Gastrocnemius medialis (tissue), 4 donors: ENCODE results near the gene IQCE. TPM values are rescaled to one million over a fixed set of nuclear protein-coding genes. Genes with fewer than 3 reads are reported as not detected.

ENCODE experiments used
- ATAC-seq, 2 donors: fragments of 150-250 bp; one replicate each; pipeline ENCODE4 v1.9.1; 2016
- DNase-seq, 2 donors: peaks; one replicate each; pipeline ENCODE4 v3.0.0-alpha.2; 2019
- H3K27ac ChIP-seq, 4 donors: fragments of 200-600 bp; sonication (generic); 1 replicate in 1 of 4; 2 replicates in 3 of 4; pipeline ENCODE4 v1.5.1; 2016 to 2018; ENCODE audit warnings: mild to moderate bottlenecking in 2 of 4, moderate library complexity in 1 of 4
- H3K27me3 ChIP-seq, 3 donors: fragments of 200-600 bp; sonication (generic) in 2 of 3; 1 replicate in 1 of 3; 2 replicates in 2 of 3; pipeline versions ENCODE4 v1.5.1 to v1.6.0; 2016 to 2019; ENCODE audit warnings: mild to moderate bottlenecking in 1 of 3, moderate library complexity in 1 of 3
- H3K36me3 ChIP-seq, 2 donors: fragments of 200-600 bp; sonication (generic) in 1 of 2; one replicate each; pipeline ENCODE4 v1.5.1; 2017 to 2018
- H3K4me1 ChIP-seq, 2 donors: fragments of 200-600 bp; sonication (generic) in 1 of 2; one replicate each; pipeline ENCODE4 v1.5.1; 2016 to 2017; ENCODE audit warnings: mild to moderate bottlenecking in 2 of 2
- H3K4me3 ChIP-seq, 4 donors: fragments of 200-600 bp; sonication (generic) in 3 of 4; 1 replicate in 1 of 4; 2 replicates in 3 of 4; pipeline ENCODE4 v1.5.1; 2016 to 2019; ENCODE audit warnings: mild to moderate bottlenecking in 2 of 4
- H3K9me3 ChIP-seq, 3 donors: fragments of 200-600 bp; sonication (generic) in 2 of 3; 1 replicate in 1 of 3; 2 replicates in 2 of 3; pipeline ENCODE4 v1.5.1; 2016 to 2019
- POLR2A ChIP-seq, 2 donors: fragments of 450-650 bp; IDR thresholded peaks; one replicate each; pipeline ENCODE4 v1.6.1; 2017; ENCODE audit warnings: antibody characterized with exemption in 2 of 2, mild to moderate bottlenecking in 2 of 2, moderate library complexity in 2 of 2
- in situ Hi-C, 4 donors: fragments of 200-750 bp; cut with MboI; loops; one replicate each; pipeline versions ENCODE4 v1.15.0 to v1.8.0; 2017; ENCODE audit warnings: low sequenced_read_pairs in 4 of 4
- intact Hi-C: fragments of 100-400 bp; cut with DNase I; formaldehyde crosslinking; loops from one replicate; pipeline ENCODE4 v1.15.1; 2023; ENCODE audit warnings: low total_unique reads
- total RNA-seq, 4 donors: library from RNA; depleted of rRNA; stranded (reverse); fragments of >200 nt; gene quantifications; one replicate each; pipeline versions ENCODE4 v1.1.0 to v1.2.3, GENCODE V29; 2016
- TF ChIP-seq, protein P1 (sequence below), 5 experiments: fragments of 450-650 bp in 3 of 5; fragments of 200-600 bp in 2 of 5; sonication (generic) in 2 of 5; IDR thresholded peaks in 4 of 5; conservative IDR thresholded peaks in 1 of 5; 1 replicate in 4 of 5; 2 replicates in 1 of 5; pipeline ENCODE4 v1.5.1; 2016 to 2019; ENCODE audit warnings: antibody characterized with exemption in 5 of 5, mild to moderate bottlenecking in 3 of 5, moderate library complexity in 3 of 5

The IQCE gene
- total RNA-seq, 4 donors from 2014 or later: 6.3 to 11.5 (median 8.8) TPM

DNA sequence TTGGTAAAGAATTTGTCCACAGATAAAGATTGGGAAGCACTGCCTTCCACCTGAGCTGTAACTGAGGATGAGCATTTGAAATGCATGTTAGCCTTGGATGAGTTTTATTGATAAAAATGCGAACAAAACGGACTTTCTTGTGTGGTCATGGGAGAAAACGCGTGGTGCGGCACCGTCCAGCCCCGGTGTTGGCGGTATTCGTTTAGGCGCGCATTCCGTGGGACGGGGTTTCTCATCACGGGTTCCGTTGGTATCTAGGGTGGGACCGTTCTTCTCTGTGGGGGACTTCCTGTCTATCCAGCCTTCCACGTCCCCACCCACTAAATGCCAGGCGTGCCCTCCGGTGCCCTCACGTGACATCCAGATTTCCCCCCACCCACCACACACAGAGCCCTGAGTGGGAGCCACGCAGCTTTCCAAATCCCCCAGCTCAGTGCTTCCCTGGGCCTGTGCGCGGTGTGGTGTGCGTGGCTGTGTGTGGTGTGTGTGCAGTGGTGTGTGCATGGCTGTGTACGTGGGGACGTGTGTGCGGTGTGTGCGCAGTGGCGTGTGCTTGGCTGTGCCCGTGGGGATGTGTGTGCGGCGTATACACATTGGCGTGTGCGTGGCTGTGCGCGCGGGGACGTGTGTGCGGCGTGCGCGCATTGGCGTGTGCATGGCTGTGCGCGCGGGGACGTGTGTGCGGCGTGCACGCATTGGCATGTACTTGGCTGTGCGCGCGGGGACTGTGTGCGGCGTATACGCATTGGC, 18.1 kb downstream of the IQCE start:
- DNase-seq (no peak), ATAC-seq (no peak)
- peaks cover 0 to 5% of the 10 kb centered on the region in 2 donors for H3K36me3 ChIP-seq
- in situ Hi-C loops (no loop called here), intact Hi-C loops (no loop called here)
- H3K9me3 ChIP-seq: no peaks in the 10 kb centered on the region
- no peak overlapping the region for H3K27ac ChIP-seq
- no peaks in the 10 kb centered on the region for H3K4me1 ChIP-seq
- TF ChIP-seq POLR2A (IDR thresholded peaks at IDR 0.05): no peak
- TF ChIP-seq, protein P1, sequence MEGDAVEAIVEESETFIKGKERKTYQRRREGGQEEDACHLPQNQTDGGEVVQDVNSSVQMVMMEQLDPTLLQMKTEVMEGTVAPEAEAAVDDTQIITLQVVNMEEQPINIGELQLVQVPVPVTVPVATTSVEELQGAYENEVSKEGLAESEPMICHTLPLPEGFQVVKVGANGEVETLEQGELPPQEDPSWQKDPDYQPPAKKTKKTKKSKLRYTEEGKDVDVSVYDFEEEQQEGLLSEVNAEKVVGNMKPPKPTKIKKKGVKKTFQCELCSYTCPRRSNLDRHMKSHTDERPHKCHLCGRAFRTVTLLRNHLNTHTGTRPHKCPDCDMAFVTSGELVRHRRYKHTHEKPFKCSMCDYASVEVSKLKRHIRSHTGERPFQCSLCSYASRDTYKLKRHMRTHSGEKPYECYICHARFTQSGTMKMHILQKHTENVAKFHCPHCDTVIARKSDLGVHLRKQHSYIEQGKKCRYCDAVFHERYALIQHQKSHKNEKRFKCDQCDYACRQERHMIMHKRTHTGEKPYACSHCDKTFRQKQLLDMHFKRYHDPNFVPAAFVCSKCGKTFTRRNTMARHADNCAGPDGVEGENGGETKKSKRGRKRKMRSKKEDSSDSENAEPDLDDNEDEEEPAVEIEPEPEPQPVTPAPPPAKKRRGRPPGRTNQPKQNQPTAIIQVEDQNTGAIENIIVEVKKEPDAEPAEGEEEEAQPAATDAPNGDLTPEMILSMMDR (IDR thresholded peaks at IDR 0.05 in 4 of 5, conservative IDR thresholded peaks at IDR 0.05 in 1 of 5): no peak
- H3K4me3 ChIP-seq: no peak overlapping the region
- no peaks in the 10 kb centered on the region for H3K27me3 ChIP-seq

DNA sequence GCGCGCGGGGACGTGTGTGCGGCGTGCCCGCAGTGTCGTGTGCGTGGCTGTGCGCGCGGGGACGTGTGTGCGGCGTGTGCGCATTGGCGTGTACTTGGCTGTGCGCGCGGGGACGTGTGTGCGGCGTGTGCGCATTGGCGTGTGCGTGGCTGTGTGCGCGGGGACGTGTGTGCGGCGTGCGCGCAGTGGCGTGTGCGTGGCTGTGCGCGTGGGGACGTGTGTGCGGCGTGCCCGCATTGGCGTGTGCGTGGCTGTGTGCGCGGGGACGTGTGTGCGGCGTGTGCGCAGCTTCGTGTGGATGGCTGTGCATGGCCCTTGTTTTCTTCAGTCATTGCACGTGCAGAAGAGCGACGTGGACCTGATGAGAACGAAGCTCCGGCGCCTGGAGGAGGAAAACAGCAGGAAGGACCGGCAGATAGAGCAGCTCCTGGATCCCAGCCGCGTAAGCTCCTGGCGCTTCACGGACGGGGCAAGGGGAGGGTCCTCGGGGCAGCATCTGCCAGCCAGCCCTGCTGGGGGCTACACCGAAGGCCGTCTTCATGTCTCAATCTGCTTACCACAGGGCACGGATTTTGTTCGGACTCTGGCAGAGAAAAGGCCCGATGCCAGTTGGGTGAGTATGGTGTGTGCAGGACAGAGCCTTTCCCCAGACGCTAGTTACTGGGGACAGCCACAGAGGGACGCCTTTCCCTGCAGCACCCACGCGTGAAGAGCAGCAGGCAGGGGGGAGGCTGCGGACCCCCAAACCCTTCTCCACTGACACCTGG, 19.3 kb downstream of the IQCE start:
- H3K4me1 ChIP-seq: no peaks in the 10 kb centered on the region
- no peaks in the 10 kb centered on the region for H3K9me3 ChIP-seq
- no peaks in the 10 kb centered on the region for H3K27me3 ChIP-seq
- DNase-seq (no peak), ATAC-seq (no peak)
- peaks cover 0 to 5% of the 10 kb centered on the region in 2 donors for H3K36me3 ChIP-seq
- intact Hi-C loops: no loop called here
- no peak overlapping the region for H3K27ac ChIP-seq
- TF ChIP-seq, protein P1 (IDR thresholded peaks at IDR 0.05 in 4 of 5, conservative IDR thresholded peaks at IDR 0.05 in 1 of 5): no peak
- TF ChIP-seq POLR2A (IDR thresholded peaks at IDR 0.05): no peak
- in situ Hi-C loops: no loop called here
- no peak overlapping the region for H3K4me3 ChIP-seq

DNA sequence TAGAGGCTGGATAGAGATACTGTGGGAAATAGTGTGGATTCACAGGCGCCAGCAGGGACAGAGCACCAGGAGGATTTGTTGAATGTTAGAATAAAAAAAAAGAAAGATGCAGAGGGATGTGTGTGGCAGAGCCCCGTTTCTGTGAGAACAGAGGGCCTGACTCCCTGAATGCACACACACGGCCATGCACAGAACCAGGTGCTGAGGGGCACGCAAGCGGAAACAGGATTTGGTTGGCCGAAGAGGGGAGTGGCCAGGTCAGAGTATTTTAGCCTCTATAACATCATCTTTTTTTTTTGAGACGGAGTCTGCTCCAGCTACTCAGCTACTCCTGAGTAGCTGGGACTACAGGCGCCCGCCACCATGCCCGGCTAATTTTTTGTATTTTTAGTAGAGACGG, 21.9 kb downstream of the IQCE start:
- in situ Hi-C loops (no loop called here), intact Hi-C loops (no loop called here)
- H3K36me3 ChIP-seq: peaks cover 0 to 15% of the 10 kb centered on the region in 2 donors
- no peak overlapping the region for H3K27ac ChIP-seq
- ATAC-seq (no peak), DNase-seq (no peak)
- H3K9me3 ChIP-seq: no peaks in the 10 kb centered on the region
- H3K27me3 ChIP-seq: no peaks in the 10 kb centered on the region
- no peaks in the 10 kb centered on the region for H3K4me1 ChIP-seq
- no peak overlapping the region for H3K4me3 ChIP-seq
- no peak for TF ChIP-seq POLR2A (IDR thresholded peaks at IDR 0.05)
- TF ChIP-seq, protein P1 (IDR thresholded peaks at IDR 0.05 in 4 of 5, conservative IDR thresholded peaks at IDR 0.05 in 1 of 5): no peak

DNA sequence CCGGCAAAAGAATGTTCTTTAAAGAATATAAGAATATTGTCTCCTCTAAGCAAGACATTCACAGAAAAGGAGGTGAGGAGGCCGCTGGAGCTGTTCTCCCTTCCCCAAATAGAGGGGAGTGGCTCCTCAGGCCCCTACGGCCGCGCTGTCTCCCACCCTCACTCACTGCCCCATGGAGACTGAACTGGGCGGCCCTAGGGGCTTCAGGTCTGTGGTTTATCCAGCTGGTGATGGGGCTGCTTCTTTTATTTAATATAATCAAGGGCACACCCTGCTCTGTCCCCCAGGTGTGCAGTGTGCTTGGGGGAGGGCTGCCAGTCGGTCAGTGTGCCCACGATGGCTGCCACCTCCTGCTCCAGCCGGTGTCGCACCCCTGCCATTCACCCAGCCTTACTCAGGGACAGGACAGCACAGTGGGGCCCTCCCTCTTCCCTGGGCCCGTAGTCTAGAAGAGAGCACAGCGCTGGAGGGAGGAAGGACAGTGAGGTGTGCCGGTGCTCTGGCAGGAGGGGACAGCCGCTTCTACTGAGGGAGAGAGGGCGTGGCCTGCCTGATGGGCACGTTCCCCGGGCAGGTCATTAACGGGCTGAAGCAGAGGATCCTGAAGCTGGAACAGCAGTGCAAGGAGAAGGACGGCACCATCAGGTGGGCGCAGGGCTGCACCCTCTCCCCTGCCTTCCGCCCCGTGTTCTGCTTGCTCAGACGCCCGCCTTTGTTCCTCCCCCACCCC, 23.4 kb downstream of the IQCE start:
- TF ChIP-seq, protein P1 (IDR thresholded peaks at IDR 0.05 in 4 of 5, conservative IDR thresholded peaks at IDR 0.05 in 1 of 5): no peak
- no peak for TF ChIP-seq POLR2A (IDR thresholded peaks at IDR 0.05)
- no peak for DNase-seq
- Histone ChIP-seq H3K9me3 (no peaks in the 10 kb centered on the region), H3K27me3 (no peaks in the 10 kb centered on the region), H3K4me1 (no peaks in the 10 kb centered on the region), H3K4me3 (no peak overlapping the region), H3K27ac (no peak overlapping the region), H3K36me3 (peaks cover 0 to 21% of the 10 kb centered on the region in 2 donors)
- no peak for ATAC-seq
- intact Hi-C loops: no loop called here
- in situ Hi-C loops: no loop called here
